Right kidney (tissue), 1 donor: ENCODE data around the gene PRMT5.
"Not testable (repeated sequence)": the region's sequence is repeated elsewhere in the genome, so short reads cannot be mapped to it uniquely, and the experiment has no call there.

ENCODE experiments used
- DNase-seq: peaks from one replicate; pipeline ENCODE4 v3.0.0-alpha.2; 2016

PRMT5 gene

DNA sequence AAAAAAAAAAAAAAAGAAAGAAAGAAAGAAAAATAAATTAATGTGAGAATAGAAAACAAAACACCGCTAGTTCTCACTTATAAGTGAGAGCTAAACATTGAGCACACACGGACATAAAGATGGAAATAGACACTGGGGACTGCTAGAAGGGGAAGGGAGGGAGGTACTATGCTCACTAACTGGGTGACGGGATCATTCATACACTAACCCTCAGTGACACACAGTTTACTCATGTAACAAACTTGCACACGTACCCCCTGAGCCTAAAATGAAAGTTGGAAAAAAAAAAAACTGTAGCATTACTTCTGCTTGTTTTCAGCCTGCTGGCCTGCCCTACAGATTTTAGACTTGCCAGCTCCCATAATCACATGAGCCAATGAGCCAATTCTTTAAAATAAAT is 10.5 kb upstream of the PRMT5 start:
- no peak for DNase-seq

GRCh38 chr14:22935156-22935555 is 6.0 kb upstream of the PRMT5 start:
- no peak for DNase-seq

GRCh38 chr14:22932146-22932545 is 3.0 kb upstream of the PRMT5 start:
- no peak for DNase-seq

GRCh38 chr14:22929961-22930364 is 787 bp upstream of the PRMT5 start:
- DNase-seq = no peak

GRCh38 chr14:22928237-22929103 is 706 bp downstream of the PRMT5 start:
- DNase-seq = no peak

DNA sequence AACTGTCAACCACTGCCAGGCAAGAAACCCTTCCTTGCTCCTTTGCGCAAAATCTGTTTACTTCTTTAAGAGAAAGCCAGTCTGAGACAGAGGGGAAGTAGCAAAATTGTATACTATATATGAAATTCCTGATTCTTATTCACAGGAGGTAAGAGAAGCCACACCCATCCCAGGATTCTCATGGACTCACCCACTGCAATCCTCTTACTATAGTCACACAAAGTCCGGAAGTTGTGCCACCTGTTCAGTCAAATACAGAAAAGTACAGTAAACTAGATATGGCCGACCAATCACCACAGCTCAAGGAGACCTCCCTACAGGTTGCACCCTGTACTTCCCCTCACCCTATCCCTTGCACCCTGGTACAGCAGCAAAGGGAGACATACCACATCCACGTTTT is 2.9 kb downstream of the PRMT5 start:
- no peak for DNase-seq

DNA sequence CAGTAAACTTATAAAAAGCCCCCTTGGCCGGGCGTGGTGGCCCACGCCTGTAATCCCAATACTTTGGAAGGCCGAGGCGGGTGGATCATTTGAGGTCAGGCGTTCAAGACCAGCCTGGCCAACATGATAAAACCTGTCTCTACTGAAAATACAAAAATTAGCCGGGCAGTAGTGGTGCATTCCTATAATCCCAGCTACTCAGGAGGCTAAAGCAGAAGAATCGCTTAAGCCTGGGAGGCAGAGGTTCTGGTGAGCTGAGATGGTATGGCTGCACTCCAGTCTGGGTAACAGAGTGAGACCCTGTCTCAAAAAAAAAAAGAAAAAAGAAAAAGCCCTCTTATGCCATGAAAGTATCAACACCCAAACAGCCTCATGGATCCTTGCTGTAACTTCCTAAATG is 3.7 kb downstream of the PRMT5 start:
- DNase-seq = no peak

DNA sequence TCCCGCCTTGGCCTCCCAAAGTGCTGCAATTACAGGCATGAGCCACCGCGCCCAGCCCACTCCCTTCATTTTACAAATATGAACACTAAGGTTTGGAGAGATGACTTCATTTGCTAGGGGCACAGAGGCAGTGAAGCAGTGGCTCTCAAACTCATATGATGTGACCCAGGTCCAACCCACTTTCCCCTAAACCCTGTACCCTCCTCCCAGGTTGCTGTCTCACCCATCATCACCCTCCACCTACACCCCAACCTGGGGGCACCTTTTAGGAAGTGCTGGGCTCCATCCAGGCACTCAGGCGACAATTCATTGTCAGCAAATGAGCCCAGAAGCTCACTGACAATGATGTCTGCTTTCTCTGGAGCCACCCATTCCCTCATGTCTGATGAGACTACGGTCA is 5.4 kb downstream of the PRMT5 start:
- DNase-seq = no peak

DNA sequence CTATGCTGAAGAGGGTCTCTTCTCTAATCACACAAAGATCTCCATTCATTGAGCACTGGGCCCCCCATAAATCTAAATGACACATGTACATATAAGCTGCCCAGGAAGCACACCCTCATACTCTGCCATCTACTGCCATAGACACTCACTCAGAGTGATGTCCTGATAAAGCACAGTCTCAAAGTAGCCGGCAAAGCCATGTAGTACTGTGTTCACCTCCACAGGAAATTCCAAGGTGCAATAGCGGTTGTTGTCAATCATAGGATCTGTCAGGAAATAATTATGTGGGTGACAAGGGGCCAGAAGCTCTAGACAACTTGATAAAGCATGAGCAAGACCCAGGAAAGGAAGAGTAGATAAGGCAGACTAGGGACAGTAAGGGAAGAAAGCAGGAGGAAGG is 6.9 kb downstream of the PRMT5 start:
- no peak for DNase-seq

DNA sequence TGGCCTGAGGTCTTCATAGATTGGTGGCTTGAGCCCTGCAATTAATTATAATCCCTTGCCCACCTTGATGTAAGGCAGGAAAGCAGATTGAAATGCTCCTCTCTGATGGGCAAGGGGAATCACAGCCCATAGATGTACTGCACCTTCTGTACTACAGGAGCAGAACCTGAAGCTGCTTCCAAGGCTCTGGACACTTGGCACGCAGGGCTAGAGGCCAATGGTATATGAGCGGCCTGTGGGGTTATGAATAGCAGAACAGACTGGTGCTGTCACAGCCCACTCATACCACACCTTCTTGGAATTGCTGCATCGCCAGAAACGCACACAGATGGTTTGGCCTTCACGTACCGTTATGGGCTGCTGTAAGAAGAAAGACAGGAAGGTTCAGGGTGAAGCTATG is 8.5 kb downstream of the PRMT5 start:
- DNase-seq = no peak

GRCh38 chr14:22919601-22919921 is 9.6 kb downstream of the PRMT5 start:
- no peak for DNase-seq

DNA sequence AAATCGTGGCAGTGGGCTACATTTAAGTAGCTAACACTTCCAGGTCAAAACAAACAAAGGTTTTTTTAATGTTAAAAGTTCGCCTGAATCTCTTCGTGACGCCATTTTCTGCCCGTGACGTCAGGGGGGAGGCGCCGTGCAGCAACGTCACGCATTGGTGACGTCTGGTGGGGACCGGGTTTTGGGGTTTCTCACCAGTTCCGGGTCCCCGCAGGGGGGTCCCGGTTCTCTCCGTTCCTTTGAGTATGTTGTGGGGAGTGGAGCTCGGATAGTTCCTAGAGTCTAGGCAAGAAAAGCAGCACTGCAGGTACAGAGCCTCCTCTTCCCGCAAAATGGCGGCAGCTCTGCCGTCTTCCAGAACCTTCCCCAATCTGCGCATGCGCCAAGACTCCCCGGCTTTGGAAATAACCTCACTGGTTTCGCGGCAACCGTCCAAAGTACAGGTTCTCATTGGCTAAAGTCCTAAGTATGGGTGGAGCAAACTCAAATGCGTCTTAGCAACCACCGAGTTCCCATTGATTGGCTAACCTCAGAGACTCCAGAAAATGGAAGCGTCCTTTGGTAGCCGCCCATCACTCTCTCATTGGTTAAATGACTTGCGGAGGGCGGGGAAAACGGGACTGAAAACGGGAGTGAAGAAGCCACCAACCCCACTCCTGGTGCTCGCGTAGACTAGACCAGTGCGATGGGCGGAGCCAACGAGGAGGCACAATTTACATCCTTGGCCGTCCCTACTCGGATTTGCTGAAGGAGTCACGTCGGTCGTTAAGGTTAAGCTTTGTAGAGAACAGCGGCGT is 10.2 kb downstream of the PRMT5 start, which contains the start of gene RBM23:
RBM23 (minus strand) TSS at position 346 of the 797 bp plus-strand sequence.
- peak; percentile 98 for DNase-seq

DNA sequence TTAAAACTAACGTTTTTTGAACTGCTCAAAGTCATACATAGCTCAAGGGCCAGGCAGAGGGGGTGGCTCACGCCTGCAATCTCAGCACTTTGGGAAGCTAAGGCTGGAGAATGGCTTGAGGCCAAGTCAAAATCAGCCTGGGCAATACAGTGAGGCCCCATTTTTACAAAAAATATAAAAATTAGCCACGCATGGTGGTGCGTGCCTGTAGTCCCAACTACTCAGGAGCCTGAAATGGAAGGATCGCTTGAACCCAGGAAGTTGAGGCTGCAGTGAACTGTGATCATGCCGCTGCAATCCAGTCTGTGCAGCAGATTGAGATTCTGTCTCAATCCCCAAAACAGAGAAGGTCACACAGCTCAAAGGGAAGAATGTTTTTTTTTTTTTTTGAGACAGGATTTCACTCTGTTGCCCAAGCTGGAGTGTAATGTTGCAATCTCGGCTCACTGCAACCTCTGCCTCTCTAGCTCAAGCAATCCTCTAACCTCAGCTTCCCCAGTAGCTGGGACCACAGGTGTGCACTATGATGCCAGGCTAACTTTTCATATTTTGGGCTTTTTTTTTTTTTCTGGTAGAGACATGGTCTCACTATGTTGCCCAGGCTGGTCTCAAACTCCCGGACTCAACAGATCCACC is 13.2 kb downstream of the PRMT5 start:
- no peak for DNase-seq

DNA sequence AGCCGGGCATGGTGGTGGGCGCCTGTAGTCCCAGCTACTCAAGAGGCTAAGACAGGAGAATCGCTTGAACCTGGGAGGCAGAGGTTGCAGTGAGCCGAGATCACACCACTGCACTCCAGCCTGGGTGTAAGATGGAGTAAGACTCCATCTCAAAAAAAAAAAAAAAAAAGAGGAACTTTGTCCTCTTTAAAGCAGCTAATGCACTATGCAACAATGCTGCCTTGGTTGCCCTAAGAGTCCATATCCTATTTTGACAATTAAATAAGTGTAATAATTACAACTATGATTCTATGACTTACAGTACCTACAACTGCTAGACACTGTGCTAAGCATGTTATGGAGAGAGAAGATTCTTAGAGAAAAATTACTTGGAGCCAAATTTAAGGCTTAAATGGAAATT is 14.3 kb downstream of the PRMT5 start:
- DNase-seq = not testable (repeated sequence)

DNA sequence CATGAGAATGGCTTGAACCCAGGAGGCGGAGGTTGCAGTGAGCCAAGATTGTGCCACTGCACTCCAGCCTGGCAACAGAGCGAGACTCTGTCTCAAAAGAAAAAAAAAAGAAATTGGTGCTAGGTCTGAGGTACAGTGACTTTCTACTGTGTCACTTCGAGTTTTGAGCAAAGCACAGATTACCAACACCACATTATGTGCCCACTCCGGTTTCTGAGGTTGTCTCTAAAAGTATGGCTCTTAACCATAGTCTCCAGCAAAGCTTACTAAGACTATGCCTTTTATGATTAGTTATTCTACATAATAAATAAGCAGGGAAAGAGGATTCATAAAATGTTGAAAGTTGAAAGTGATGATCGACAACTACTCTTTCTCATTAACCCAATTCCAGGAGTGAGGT is 18.3 kb downstream of the PRMT5 start:
- DNase-seq = no peak

DNA sequence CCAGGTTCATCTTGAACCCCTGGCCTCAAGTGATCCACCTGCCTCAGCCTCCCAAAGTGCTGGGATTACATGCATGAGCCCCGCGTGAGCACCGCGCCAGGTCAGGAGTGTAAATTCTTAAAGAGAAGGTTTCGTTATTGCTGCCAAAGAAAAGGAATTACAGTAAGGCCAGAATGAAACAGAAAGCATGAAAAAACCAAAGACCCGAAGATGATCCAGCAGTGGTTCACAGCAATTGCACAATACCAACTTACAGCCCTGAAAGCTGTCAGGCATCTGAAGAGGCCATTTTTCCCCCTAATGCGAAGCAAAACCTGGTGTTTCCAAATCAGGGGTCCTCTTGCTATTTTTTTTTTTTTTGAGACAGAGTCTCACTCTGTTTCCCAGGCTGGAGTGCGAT is 20.6 kb downstream of the PRMT5 start:
- no peak for DNase-seq

DNA sequence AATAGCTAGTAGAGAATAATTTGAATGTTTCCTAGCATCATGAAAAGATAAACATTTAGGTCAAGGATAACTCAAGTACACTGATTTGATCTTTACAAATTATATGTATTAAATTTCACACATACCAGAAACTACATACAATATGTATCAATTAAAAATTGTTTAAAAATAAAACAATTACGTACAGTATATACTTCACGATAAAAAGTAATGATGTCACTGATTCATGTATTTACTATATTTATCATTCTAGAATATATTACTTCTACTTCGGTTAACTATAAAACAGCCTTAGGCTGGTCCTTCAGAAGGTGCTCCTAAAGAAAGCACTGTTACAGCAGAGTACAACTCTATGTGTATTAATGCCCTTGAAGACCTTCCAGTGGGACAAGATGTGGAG is 21.7 kb downstream of the PRMT5 start:
- no peak for DNase-seq

GRCh38 chr14:22906073-22906472 is 23.1 kb downstream of the PRMT5 start:
- DNase-seq = no peak

GRCh38 chr14:22905627-22906026 is 23.5 kb downstream of the PRMT5 start:
- no peak for DNase-seq

DNA sequence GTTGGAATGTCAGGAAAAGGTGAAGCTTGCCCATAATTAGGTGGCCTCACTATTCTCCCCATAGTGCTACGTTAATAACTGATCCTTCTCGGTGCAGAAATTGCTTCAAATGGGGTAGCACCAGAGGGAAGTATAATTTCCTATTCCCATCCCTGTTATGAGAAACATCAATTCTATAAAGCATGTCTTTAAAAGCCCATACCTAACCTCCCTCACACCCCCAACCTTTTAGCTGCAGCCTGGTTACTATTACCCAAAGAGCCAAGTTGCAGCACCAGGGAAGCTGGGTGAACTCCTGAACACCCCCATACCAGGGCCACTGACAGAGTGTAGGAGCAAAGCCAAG is 25.5 kb downstream of the PRMT5 start:
- no peak for DNase-seq

DNA sequence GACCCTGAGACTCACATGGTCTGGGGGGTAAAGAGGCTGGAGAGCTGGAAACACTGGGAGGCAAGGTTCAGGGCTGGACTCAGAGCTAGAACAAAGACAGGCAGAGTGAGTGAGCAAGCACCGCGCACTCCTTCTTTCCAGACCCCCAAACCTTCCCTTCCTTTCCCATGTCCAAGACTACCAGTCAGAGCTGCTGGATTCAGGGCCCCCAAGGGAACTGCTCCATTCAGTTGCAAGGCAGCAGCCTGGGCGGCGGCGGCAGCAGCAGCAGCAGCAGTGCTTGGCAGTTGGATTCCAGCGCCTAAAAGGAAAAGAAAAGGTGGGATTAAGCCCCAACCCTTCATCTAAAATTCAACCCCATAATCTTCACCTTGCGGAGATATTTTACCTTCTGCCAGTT is 27.4 kb downstream of the PRMT5 start:
- no peak for DNase-seq

GRCh38 chr14:22900081-22900799 is 28.9 kb downstream of the PRMT5 start:
- peak; percentile 37 for DNase-seq
